CD4-positive, alpha-beta T cell treated with Interferon gamma for 1 hour (primary cell): ENCODE data around the gene RIPOR3.
"Not testable (repeated sequence)": the region's sequence is repeated elsewhere in the genome, so short reads cannot be mapped to it uniquely, and the experiment has no call there.

Experiments
- DNase-seq: peaks from one replicate; pipeline ENCODE4 v3.0.0-alpha.2; 2020

Gene RIPOR3

DNA sequence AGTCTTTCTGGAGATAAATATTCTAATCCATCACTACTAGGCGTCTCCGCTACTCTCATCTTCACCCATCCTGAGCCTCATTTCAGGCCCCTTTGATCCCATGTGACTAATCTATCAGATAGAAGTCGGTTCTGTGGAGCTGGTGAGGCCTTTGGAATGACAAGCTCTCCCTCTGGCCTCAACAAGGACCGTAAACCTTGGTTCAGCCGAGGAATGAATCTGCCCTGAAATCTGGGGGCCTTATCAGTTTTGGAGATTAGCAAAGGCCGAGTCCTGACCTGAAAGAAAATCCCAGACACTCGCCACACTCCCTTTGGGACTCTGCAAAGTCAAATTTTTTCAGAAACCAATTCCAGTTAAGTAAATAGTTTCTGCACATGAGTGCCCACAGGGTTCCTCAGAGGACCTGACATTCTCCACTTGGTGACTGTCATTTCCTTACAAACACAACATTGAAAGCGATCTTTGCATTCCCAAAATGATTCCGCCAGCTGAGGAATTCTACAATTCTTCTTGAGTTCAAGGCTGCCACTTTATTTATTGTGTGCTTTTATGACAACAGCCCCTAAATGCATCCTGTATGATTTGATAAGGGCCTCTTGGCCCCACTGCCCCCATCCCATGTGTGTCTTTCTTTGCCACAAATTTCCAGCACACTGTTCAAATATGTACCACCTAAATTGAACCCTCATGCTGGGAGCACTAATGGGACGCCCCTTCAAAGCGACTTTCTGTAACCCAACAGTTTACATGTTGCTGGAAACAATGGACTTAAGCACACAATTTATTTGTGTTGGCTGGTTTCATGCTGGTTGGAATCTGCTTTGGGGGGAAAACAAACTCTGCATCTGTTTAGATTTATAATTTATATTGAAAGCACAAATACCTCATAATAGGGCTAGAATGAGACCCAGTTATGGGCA, 10.0 kb upstream of the RIPOR3 start:
- no peak for DNase-seq

DNA sequence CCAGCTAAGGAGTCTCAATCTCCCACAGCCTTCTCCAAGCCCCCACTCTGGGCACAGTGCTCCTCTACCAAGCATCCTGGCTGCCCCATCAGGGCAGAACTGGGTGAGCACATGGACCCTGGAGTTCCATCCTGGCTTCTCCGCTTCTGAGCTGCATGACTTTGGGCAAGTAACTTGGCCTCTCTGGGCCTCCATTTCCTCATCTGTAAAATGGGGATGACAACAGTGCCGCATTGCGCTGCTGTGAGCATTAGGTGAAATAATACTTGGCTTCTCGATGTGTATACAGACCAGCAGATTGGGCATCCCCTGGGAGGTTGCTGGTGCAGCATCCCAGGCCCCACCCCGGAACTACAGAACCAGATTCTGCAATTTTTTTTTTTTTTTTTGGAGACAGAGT, 8.3 kb upstream of the RIPOR3 start:
- no peak for DNase-seq

DNA sequence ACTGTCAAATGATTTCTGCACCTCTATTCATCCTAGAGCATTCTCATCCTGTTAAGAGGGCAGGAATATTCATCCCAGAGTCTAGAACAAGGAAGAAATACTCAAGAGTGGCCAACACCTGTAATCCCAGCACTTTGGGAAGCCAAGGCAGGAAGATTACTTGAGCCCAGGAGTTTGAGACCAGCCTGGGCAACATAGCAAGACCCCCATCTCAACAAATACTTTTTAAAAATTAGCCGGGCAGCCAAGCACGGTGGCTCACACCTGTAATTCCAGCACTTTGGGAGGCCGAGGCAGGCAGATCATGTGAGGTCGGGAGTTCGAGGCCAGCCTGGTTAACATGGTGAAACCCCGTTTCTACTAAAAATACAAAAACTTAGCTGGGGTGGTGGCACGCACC, 6.9 kb upstream of the RIPOR3 start:
- not testable (repeated sequence) for DNase-seq

DNA sequence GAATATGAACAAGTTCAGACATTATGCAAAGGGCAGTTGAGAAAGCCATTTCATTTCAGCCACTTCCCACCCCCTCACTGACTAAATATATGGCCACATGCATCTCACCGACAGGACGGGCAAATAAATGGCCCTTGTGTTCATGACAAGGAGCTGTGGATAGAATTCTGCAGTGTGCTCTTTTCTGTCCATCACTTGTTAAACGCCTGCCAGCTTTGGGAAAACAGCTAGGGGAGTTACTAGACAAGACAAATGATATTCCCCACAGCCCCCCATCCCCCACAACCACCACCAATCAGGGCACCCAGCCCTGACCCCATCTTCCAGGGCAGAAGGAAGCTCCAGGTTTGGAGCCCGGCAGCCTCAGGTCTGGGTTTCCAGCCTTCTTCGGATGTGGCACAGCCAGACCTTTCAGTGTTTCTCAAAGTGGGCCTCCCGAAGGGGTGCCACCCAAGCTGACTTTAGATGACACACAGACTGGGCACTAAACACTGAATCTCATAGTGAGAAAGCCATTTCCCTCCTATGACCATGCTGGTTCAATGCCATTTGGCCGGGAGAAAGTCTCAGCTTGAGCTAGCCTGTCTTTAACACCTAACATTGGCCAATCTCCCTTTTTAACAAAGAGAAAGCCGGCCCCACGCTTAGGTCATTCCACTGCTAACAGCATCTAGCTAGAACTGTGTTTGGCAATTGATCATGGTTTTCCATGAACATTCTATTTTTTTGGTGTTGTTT, 4.0 kb upstream of the RIPOR3 start:
- no peak for DNase-seq

DNA sequence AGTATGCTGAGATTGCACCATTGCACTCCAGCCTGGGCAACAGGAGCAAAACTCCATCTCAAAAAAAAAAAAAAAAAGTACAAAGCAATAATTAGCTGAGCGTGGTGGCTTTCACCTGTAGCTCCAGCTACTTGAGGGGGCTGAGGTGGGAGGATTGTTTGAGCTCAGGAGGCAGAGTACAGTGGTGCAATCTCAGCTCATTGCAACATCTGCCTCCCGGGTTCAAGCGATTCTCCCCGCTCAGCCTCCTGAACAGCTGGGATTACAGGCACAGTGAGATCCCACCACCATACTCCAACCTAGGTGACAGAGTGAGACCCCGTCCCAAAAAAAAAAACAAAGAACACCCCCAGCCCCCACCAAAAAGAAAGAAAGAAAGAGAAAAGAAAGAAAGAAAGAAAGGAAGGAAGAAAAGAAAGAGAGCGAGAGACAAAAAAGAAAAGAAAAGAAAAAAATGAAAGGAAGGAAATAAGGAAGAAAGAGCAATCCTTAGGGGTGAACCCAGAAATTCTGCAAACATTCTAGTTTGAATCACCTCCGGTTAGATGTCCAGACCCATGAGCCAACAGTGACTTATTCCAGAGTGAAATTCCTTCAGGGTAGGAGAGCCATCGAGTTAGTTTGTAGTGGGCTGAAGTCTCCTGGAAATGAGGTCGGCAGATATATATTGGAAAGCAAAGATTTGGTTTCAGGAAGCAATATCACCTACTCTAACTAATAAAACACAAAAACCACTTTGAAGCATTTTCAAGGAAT, 3.2 kb upstream of the RIPOR3 start:
- no peak for DNase-seq

DNA sequence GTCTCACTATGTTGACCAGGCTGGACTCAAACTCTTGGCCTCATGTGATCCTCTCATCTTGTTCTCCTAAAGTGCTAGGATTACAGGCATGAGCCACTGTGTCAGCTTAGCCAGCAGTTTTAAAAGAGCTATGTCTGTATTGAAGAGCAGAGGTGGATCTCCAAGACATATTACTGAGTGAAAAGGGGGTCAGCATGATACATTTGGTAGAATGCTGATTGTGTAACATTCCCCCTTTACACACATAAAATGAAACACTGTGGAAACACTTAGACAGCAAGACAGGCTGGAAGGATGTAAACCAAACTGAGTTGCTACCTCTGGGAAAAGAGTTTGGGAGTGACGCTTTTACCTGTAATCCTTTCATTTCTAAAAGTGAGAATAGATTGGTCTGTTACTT, 1.7 kb upstream of the RIPOR3 start:
- no peak for DNase-seq

DNA sequence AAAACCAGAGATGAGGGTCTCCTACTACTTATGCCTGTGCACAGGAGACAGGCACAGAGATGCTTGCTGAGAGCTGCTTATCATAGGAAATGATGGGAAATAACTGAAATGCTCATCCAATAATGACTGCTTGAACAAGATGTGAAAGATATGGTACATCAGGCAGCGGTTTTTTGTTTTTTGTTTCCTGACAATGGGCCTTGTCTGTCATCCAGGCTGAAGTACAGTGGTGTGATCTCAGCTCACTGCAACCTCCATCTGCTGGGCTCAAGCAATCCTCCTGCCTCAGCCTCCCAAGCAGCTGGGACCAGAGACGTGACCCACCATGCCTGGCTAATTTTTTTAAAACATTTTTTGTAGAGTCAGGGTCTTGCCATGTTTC, 1.2 kb upstream of the RIPOR3 start:
- no peak for DNase-seq

DNA sequence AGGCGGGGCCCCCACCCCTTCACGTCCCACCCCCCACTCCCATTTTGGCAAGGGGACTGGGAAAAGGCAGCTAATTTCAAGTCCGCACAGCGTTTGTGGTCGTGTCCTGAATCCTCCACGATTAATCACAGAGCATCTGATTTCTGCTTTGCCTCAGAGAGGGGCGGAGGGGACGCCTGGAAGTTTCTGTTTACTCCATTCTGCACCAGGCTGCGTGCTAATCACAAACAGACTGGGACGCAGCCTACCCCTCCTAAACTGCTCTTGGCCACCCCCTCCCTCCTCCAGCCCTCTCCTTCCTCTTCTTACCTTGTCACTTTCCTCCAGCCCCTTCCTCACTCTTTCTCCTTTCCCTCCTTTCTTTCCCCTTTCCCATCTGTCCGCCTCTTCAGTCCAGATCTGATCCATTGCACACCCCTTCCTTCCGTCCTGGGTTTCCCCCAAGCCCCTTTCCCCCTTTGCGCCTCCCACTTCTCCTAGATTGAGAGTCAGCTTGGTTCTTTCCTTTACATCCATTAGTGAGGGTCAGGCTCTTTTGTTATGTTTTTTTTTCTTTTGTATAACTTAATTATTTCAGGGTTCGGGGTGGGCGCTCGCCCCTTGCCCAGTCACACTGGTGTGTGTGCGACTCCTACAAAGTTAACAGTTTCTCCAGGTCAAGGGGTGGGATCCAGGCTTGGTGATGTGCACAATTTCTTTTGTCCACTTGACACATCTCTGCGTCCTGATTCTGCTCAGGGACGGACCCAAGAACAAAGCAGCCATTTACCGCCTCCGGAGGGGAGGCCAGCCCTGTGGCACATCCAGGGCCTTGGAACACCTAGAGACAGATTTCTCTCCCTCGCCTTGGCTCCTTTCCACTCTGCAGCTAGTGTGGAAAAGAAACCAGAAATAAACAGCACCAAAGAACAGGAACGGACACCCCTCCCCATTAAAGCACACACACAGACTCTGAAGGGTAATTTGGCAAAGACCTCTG, 520 bp upstream of the RIPOR3 start:
- DNase-seq, result no peak

DNA sequence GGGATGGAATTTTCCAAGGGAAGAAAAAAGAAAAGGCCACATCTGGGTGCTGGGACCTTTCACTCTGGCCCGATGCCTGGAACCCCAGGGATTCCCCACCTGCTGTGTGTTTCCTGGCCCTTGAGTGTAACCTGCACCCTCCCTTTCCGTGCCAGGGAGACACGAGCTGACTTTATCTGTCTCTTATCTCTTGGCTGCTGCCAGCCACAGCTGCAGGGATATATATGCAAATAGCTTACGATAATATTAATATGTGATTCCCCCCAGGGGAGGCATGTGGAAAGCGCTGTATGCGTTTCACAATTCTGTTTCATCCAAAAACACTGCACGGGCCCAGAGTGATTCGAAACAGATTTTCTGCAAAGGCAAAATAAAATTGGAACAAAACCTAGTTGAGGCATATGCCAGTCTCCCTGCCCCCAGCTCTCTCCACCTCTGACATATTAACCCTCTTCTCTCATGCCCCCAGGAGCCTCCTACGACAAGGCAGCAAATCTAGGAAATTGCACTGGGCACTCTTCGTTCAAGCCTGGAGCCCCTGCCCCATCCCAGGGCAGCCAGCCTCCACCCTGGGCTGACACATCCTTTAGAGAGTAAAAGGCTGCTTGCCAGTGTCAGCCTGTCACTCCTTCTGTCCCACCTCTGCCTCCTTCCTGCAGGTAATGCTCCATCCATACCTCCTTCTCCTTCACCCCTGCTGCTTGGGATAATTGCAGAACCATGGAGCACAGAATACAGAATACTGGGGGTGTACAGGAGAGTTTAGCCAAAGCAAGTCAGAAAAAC, 1.3 kb downstream of the RIPOR3 start:
- DNase-seq, result no peak

DNA sequence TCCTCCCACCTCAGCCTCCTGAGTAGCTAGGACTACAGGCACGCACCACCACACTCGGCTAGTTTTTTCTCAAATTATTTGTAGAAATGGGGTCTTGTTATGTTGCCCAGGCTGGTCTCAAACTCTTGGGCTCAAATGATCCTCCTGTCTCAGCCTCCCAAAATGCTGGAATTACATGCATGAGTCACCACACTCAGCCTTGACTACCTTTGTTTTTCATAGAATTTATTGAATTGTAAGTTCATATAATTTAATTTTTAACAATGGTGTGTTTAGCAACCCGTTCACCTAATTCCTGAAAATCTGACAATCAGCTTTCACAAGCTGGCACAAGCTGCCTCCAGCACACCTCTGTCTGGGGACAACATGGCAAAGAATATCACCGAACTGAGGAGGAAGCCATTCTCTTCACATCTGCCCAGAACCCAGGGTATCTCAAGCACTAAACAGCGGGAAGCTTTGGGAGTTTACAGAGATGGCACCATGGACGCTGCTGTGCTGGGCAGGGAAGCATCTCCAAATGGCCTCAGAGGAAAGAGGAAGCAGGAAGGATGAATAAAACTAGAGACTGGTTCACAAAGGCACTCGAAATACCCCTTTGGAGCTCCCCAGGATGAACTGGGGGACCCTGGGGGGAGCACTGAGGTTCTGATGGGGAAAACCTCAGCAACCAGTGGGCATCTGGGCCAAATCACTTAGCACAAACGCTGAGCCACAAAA, 2.9 kb downstream of the RIPOR3 start:
- DNase-seq, result no peak

DNA sequence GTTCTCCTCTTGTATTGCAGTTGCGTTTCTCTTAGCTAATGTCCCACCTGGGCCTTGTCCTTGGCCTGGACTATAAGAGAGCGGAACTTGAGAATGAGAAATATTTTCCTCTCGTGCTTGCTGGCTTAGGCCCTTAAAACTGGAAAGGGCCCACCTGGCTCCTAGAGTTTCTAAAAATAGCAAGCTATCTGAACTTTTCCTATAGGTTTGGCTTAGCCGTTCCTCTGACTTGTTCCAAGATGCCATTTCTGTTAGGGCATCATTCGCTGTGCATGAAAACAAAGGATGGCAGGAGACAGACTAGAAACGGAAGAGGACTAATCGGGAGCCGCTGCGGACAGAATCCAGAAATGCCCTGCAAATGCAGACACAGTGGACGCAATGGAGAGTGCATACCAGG, 4.5 kb downstream of the RIPOR3 start:
- no peak for DNase-seq

DNA sequence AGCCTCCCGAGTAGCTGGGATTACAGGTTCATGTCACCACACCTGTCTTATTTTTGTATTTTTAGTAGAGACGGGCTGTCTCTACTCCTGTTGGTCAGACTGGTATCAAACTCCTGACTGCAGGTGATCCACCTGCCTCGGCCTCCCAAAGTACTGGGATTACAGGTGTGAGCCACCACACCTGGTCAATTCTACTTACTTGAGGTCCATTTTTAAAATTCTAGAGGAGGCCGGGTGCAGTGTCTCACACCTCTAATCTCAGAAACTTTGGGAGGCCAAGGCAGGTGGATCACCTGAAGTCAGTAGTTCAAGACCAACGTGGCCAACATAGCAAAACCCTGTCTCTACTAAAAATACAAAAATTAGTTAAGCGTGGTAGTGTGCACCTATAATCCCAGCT, 7.8 kb downstream of the RIPOR3 start:
- no peak for DNase-seq

DNA sequence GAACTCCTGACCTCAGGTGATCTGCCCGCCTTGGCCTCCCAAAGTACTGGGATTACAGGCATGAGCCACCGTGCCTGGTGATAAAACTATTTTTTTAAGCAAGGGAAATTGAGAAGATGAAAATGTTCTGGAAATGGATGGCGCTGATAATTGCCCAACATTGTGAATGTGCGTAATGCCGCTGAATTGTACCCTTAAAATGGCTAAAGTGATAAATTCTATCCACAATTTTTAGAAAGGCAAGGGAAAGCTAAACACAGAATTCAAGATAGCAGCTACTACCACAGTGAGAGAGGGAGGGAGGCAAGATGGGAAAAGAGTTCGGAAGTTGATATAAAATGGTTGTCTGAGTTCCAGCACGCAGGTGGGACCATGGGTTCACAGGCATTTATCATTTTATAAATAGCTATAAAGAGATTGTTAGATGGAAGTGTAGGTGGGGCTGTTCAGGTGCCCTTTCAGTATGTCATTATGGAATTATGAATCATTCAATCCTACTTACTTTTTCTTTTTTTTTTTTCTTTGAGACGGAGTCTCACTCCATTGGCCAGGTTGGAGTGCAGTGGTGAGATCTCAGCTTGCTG, 8.3 kb downstream of the RIPOR3 start:
- no peak for DNase-seq

DNA sequence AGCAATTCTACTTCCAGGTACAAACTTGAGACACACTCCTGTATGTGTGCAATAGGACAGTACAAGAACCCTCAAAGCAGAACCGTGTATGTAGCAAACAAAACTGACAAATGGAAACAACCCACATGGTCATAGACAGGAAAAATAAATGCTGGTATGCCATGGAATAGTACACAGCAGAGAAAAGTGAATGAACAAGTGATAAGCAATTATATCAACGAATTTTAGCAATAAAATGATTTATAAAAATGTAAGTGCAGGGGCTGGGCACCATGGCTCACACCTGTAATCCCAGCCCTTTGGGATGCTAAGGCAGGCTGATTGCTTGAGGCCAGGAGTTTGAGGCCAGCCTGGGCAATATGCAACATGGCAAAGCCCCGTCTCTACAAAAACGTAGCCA, 9.3 kb downstream of the RIPOR3 start:
- DNase-seq, result no peak

DNA sequence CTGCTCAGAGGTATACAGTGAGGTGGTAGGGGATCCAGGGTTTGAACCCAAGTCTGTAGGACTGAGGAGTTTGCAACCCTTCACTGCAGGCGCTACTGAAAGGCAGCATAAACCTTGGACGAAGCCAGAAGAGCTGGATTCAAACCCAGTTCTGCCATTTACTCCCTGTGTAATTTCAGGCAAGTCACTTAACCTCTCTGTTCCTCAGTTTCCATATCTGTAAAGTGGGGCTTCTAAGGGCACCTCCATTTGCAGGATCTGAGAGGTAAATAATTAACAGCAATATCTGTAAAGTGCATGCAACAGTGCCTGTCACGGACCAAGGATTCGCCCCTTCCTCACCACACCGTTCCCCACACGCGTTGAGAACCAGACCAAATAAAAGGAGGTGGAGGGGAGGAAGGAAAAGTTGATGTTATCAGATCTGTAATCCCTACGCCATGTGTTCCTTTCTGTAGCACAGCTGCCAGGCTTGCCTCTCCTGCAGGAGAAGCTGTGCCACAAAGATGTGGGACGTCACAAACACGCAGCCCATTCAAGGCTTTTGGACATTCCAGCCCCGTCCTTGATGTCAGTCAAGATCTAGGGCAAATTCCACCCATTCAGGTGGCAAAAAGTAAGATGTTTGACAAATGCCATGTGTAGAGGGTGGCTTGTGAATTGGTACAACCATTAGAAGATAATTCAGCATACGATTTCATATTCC, 9.8 kb downstream of the RIPOR3 start:
- DNase-seq, result no peak

DNA sequence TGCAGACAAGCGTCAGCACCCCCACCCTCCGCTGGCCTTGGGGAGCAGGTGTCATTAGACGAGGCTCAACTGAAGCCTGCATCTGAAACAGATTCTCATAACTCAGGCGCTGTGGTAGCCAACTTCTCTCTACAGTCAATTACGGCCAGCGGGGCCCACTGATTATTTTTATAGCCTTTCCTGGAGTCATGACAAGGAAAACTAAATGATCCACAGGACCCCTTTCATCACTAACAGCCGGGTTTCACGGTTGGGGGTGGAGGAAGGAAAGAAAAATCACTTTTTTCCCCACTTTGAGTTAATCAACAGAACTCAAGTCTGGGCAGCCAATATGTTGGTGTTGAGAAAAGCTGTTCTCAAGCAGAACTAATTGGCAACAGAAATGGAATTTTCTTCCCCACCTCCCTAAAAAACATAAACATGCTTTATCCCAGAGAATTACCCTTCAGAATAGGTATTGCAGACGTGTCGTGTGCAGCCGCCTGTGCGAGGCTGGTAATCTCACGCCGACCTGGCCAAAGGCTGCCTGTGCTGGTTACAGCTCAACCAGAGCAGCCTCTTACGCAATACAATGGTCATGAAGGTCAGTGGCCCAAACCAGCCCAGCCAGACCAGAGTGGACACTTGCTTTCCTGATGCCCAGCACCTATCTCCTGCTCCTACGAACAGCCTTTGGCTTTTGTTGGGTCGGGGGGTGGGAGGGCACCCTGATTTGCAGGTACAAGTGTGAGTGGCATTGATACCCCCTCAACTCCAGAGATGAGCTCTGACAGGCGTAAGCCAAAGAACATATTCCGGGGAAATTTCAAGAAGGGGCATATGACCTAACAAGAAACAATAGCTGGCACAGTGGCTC, 11.0 kb downstream of the RIPOR3 start:
- DNase-seq, result no peak

DNA sequence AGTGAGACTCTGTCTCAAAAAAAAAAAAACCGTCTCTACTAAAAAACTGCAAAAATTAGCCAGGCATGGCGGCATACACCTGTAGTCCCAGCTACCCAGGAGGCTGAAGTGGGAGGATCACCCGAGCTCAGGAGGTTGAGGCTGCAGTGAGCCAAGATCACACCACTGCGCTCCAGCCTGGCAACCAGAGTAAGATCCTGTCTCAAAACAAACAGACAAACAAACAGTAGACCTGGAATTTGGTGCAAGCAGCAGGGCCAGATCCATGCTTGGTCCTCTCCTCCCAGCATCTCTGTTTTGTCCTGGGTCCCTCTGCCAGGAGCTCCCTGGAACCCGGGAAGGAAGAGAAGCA, 11.6 kb downstream of the RIPOR3 start:
- DNase-seq, result no peak

DNA sequence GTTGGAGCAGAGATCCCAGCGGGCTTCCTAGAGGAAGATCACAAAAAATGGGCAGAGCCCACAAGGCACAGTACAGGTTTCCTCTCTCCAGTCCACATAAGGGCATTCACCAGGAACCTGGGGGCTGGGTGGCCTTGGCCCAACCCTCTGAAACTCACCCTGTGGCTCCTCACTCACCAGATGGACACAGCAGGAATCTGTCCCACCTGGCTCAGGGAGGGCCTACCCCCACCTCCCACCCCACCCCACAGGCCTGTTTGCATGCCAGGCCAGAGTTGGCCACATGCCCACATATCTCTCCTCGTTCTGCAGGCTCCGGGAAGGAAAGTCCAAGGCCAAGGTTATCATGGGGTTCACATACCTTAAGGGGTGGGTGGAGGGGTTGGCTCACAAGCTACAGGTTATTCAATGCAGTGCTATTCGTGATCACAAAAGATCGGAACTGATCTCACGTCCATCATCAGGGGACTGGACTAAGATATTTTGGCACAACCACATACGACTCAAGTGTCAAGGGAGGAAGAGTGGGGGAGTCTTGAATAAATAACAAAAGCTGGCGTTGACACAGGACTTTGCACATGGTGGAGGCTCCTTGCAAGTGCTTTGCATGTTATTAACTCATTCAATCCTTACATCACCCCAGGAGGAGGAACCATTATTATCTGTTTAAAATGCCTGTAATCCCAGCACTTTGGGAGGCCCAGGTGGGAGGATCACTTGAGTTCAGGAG, 13.0 kb downstream of the RIPOR3 start:
- DNase-seq, result no peak
